Left ventricle myocardium inferior (tissue), 1 donor: Measurements from ENCODE around the gene SLC12A4. TPM values are rescaled to one million over a fixed set of nuclear protein-coding genes. Genes with fewer than 3 reads are reported as not detected.
A peak's percentile ranks its signal among the peaks of the same experiment; 100 is the strongest.

Source experiments
- DNase-seq: peaks from one replicate; pipeline ENCODE4 v3.0.0-alpha.2; 2020
- H3K27ac ChIP-seq: fragments of 200-600 bp; replicated peaks from 2 replicates; pipeline ENCODE4 v1.8.0; 2021
- H3K27me3 ChIP-seq: fragments of 200-600 bp; 2 replicates; pipeline ENCODE4 v1.8.0; 2021; ENCODE audit warnings: low read depth
- H3K36me3 ChIP-seq: fragments of 200-600 bp; 2 replicates; pipeline ENCODE4 v1.8.0; 2021
- H3K4me1 ChIP-seq: fragments of 200-600 bp; 2 replicates; pipeline ENCODE4 v1.8.0; 2021
- H3K4me3 ChIP-seq: fragments of 200-600 bp; 2 replicates; pipeline ENCODE4 v1.8.0; 2021; ENCODE audit warnings: mild to moderate bottlenecking, moderate library complexity
- H3K9me3 ChIP-seq: fragments of 200-600 bp; replicated peaks from 2 replicates; pipeline ENCODE4 v1.8.0; 2021
- CTCF ChIP-seq: fragments of 200-600 bp; IDR thresholded peaks from 2 replicates; pipeline ENCODE4 v1.8.0; 2021; ENCODE audit warnings: antibody characterized with exemption, mild to moderate bottlenecking, borderline replicate concordance
- intact Hi-C: fragments of 100-400 bp; cut with micrococcal nuclease; formaldehyde crosslinking; loops from one replicate; pipeline ENCODE4 v1.11.0; 2022
- total RNA-seq: library from RNA; stranded (reverse); fragmentation: NEBNext Ultra II Directional; extraction: Animal tissue kit (Norgen Biotek cat#: 25700); gene quantifications from one replicate; pipeline ENCODE4 v1.2.1, GENCODE V29; 2021
- donor health status: DM: no; HTN: yes; CAD: no; lungs with severe emphysema.

Gene SLC12A4
- total RNA-seq, 1 donor from 2014 or later, result 79.2 TPM

GRCh38 chr16:67965668-67966548 is 2.5 kb downstream of the SLC12A4 start:
- Histone ChIP-seq H3K4me3 (peak overlapping the region; percentile 96), H3K9me3 (no peaks in the 10 kb centered on the region)

GRCh38 chr16:67964477-67965131 is 3.8 kb downstream of the SLC12A4 start:
- Histone ChIP-seq H3K27me3 (no peaks in the 10 kb centered on the region), H3K4me3 (peak overlapping the region; percentile 96), H3K27ac (peak overlapping the region; percentile 100), H3K36me3 (peaks cover 36% of the 10 kb centered on the region), H3K9me3 (no peaks in the 10 kb centered on the region), H3K4me1 (peaks cover 98% of the 10 kb centered on the region)
- intact Hi-C loops, result no loop called here
- no peak for DNase-seq
- TF ChIP-seq CTCF, result no peak

More at GRCh38 chr16:67965668-67966548, 2.5 kb downstream of the SLC12A4 start:
- Histone ChIP-seq H3K4me1 (peaks cover 86% of the 10 kb centered on the region), H3K36me3 (peaks cover 25% of the 10 kb centered on the region), H3K27me3 (no peaks in the 10 kb centered on the region), H3K27ac (peak overlapping the region; percentile 100)
- intact Hi-C loops, result no loop called here
- TF ChIP-seq CTCF, result no peak
- no peak for DNase-seq

GRCh38 chr16:67963662-67964321 is 4.6 kb downstream of the SLC12A4 start:
- intact Hi-C loops, result no loop called here
- Histone ChIP-seq H3K4me1 (peaks cover 98% of the 10 kb centered on the region), H3K4me3 (peak overlapping the region; percentile 96), H3K27ac (peak overlapping the region; percentile 100), H3K27me3 (no peaks in the 10 kb centered on the region), H3K9me3 (no peaks in the 10 kb centered on the region), H3K36me3 (peaks cover 41% of the 10 kb centered on the region)
- no peak for DNase-seq
- TF ChIP-seq CTCF, result no peak

- H3K36me3 ChIP-seq, result peaks cover 46% of the 10 kb centered on the region
- intact Hi-C loops, result no loop called here
- H3K27me3 ChIP-seq, result no peaks in the 10 kb centered on the region
- H3K27ac ChIP-seq, result peak overlapping the region; percentile 100
- H3K9me3 ChIP-seq, result no peaks in the 10 kb centered on the region
- H3K4me3 ChIP-seq, result peak overlapping the region; percentile 96
- TF ChIP-seq CTCF, result no peak
- DNase-seq, result no peak
- H3K4me1 ChIP-seq, result peaks cover 100% of the 10 kb centered on the region
Observed at GRCh38 chr16:67963292-67963661, 5.2 kb downstream of the SLC12A4 start.

GRCh38 chr16:67962135-67962534 is 6.3 kb downstream of the SLC12A4 start:
- Histone ChIP-seq H3K36me3 (peaks cover 57% of the 10 kb centered on the region), H3K4me3 (no peak overlapping the region)

More at GRCh38 chr16:67962135-67962534, 6.3 kb downstream of the SLC12A4 start:
- Histone ChIP-seq H3K27me3 (no peaks in the 10 kb centered on the region), H3K4me1 (peaks cover 97% of the 10 kb centered on the region), H3K9me3 (no peaks in the 10 kb centered on the region), H3K27ac (peak overlapping the region; percentile 100)
- no peak for TF ChIP-seq CTCF
- intact Hi-C loops, result no loop called here
- DNase-seq, result no peak
